ENCODE data around the gene COMMD4. TPM values are rescaled to one million over a fixed set of nuclear protein-coding genes. Genes with fewer than 3 reads are reported as not detected.
"Not testable (repeated sequence)": the region's sequence is repeated elsewhere in the genome, so short reads cannot be mapped to it uniquely, and the experiment has no call there.

COMMD4 gene
- total RNA-seq, 2 donors from 2014 or later, result 153 to 156 TPM

DNA sequence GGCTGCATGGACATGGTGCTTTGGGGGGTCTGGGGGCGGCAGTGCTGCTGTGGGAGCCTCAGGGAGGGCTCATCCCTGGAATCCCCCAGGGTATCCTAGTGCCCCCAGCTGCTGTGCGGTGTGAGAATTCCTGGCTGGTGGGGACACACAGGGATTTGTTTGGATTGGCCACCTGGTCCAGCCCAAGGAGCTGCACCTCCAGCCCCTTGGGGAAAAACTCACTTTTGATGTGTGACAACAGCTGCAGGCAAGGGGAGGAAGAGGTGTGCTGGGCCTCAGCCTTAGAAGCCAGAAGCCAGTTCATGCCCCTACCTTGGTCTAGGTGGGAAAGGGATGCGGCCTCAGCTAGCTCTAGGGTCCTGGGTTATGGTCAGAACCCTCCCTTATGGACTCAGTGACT lies 8.4 kb upstream of the COMMD4 start:
- Histone ChIP-seq H3K27me3 (ENCODE audit: control insufficient read depth, insufficient read depth, low read length, poor library complexity, severe bottlenecking) (no peaks in the 10 kb centered on the region), H3K9ac (ENCODE audit: extremely low read depth, low read length, poor library complexity, severe bottlenecking) (no peak overlapping the region), H3K4me3 (ENCODE audit: low read length) (no peak overlapping the region), H3K9me3 (ENCODE audit: control insufficient read depth, low read length) (no peaks in the 10 kb centered on the region), H3K27ac (ENCODE audit: low read depth, low read length) (no peak overlapping the region), H3K4me1 (ENCODE audit: control insufficient read depth, insufficient read depth, low read length) (no peaks in the 10 kb centered on the region), H3K36me3 (ENCODE audit: control insufficient read depth, insufficient read depth, low read length) (no peaks in the 10 kb centered on the region)
- TF ChIP-seq, protein P1, sequence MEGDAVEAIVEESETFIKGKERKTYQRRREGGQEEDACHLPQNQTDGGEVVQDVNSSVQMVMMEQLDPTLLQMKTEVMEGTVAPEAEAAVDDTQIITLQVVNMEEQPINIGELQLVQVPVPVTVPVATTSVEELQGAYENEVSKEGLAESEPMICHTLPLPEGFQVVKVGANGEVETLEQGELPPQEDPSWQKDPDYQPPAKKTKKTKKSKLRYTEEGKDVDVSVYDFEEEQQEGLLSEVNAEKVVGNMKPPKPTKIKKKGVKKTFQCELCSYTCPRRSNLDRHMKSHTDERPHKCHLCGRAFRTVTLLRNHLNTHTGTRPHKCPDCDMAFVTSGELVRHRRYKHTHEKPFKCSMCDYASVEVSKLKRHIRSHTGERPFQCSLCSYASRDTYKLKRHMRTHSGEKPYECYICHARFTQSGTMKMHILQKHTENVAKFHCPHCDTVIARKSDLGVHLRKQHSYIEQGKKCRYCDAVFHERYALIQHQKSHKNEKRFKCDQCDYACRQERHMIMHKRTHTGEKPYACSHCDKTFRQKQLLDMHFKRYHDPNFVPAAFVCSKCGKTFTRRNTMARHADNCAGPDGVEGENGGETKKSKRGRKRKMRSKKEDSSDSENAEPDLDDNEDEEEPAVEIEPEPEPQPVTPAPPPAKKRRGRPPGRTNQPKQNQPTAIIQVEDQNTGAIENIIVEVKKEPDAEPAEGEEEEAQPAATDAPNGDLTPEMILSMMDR (conservative IDR thresholded peaks at IDR 0.05), result no peak
- no peak overlapping the region for H3K27ac Mint-ChIP-seq
- 82 to 93% methylated on average over 2 to 3 of the region's 3 CpGs for WGBS, 2 experiments (ENCODE audit: insufficient coverage in 1 of 2, insufficient read length in 1 of 2)
- no peaks in the 10 kb centered on the region for H3K4me1 Mint-ChIP-seq
- no peaks in the 10 kb centered on the region for H3K36me3 Mint-ChIP-seq (ENCODE audit: low read depth)
- no peak for DNase-seq
- H3K27me3 Mint-ChIP-seq (ENCODE audit: insufficient read depth), result peaks cover 6% of the 10 kb centered on the region
- no peak overlapping the region for H3K4me3 Mint-ChIP-seq
- H3K9me3 Mint-ChIP-seq, result no peaks in the 10 kb centered on the region

GRCh38 chr15:75328493-75329314 lies 7.2 kb upstream of the COMMD4 start:
- H3K4me3 ChIP-seq (ENCODE audit: low read length), result no peak overlapping the region
- H3K27ac ChIP-seq (ENCODE audit: low read depth, low read length), result no peak overlapping the region
- Mint-ChIP-seq H3K27me3 (ENCODE audit: insufficient read depth) (peaks cover 3% of the 10 kb centered on the region), H3K4me1 (no peaks in the 10 kb centered on the region), H3K27ac (no peak overlapping the region), H3K4me3 (no peak overlapping the region), H3K9me3 (no peaks in the 10 kb centered on the region), H3K36me3 (ENCODE audit: low read depth) (no peaks in the 10 kb centered on the region)
- 87 to 92% methylated on average over 5 to 10 of the region's 10 CpGs for WGBS, 2 experiments (ENCODE audit: insufficient coverage in 1 of 2, insufficient read length in 1 of 2)
- no peaks in the 10 kb centered on the region for H3K4me1 ChIP-seq (ENCODE audit: control insufficient read depth, insufficient read depth, low read length)
- no peaks in the 10 kb centered on the region for H3K27me3 ChIP-seq (ENCODE audit: control insufficient read depth, insufficient read depth, low read length, poor library complexity, severe bottlenecking)
- no peaks in the 10 kb centered on the region for H3K9me3 ChIP-seq (ENCODE audit: control insufficient read depth, low read length)
- no peak overlapping the region for H3K9ac ChIP-seq (ENCODE audit: extremely low read depth, low read length, poor library complexity, severe bottlenecking)
- TF ChIP-seq, protein P1 (conservative IDR thresholded peaks at IDR 0.05), result peak; percentile 41
- no peaks in the 10 kb centered on the region for H3K36me3 ChIP-seq (ENCODE audit: control insufficient read depth, insufficient read depth, low read length)
- DNase-seq, result no peak

- H3K4me1 Mint-ChIP-seq, result no peaks in the 10 kb centered on the region
- Histone ChIP-seq H3K4me1 (ENCODE audit: control insufficient read depth, insufficient read depth, low read length) (no peaks in the 10 kb centered on the region), H3K36me3 (ENCODE audit: control insufficient read depth, insufficient read depth, low read length) (no peaks in the 10 kb centered on the region), H3K27ac (ENCODE audit: low read depth, low read length) (no peak overlapping the region), H3K27me3 (ENCODE audit: control insufficient read depth, insufficient read depth, low read length, poor library complexity, severe bottlenecking) (no peaks in the 10 kb centered on the region), H3K4me3 (ENCODE audit: low read length) (no peak overlapping the region), H3K9ac (ENCODE audit: extremely low read depth, low read length, poor library complexity, severe bottlenecking) (no peak overlapping the region), H3K9me3 (ENCODE audit: control insufficient read depth, low read length) (no peaks in the 10 kb centered on the region)
- no peak overlapping the region for H3K4me3 Mint-ChIP-seq
- H3K27me3 Mint-ChIP-seq (ENCODE audit: insufficient read depth), result no peaks in the 10 kb centered on the region
- DNase-seq, result no peak
- 86 to 87% methylated on average over 2 of the region's 2 CpGs for WGBS, 2 experiments (ENCODE audit: insufficient coverage in 1 of 2, insufficient read length in 1 of 2)
- H3K9me3 Mint-ChIP-seq, result no peaks in the 10 kb centered on the region
- no peaks in the 10 kb centered on the region for H3K36me3 Mint-ChIP-seq (ENCODE audit: low read depth)
- TF ChIP-seq, protein P1 (conservative IDR thresholded peaks at IDR 0.05), result peak; percentile 23
- no peak overlapping the region for H3K27ac Mint-ChIP-seq
Measured at GRCh38 chr15:75329571-75329970, 6.3 kb upstream of the COMMD4 start.

DNA sequence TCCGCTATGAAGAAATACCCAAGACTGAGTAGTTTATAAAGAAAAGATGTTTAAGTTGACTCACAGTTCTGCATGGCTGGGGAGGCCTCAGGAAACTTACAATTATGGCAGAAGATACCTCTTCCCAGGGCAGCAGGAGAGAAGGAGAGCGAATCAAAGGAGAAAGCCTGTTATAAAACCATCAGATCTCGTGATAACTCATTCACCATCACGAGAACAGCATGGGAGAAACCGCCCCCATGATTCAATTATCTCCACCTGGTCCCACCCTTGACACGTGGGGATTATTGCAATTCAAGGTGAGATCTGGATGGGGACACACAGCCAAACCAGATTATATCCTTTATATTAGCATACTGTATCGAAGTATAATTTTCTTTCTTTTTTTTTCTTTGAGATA lies 3.8 kb upstream of the COMMD4 start:
- WGBS, 2 experiments (ENCODE audit: insufficient coverage in 1 of 2, insufficient read length in 1 of 2), result 84 to 88% methylated on average over 5 to 7 of the region's 7 CpGs
- not testable (repeated sequence) for H3K27me3 Mint-ChIP-seq (ENCODE audit: insufficient read depth); H3K27me3 ChIP-seq (ENCODE audit: control insufficient read depth, insufficient read depth, low read length, poor library complexity, severe bottlenecking); H3K4me3 Mint-ChIP-seq; H3K4me3 ChIP-seq (ENCODE audit: low read length); DNase-seq; H3K36me3 Mint-ChIP-seq (ENCODE audit: low read depth); H3K9me3 Mint-ChIP-seq; H3K9ac ChIP-seq (ENCODE audit: extremely low read depth, low read length, poor library complexity, severe bottlenecking); H3K4me1 ChIP-seq (ENCODE audit: control insufficient read depth, insufficient read depth, low read length); H3K36me3 ChIP-seq (ENCODE audit: control insufficient read depth, insufficient read depth, low read length); H3K27ac ChIP-seq (ENCODE audit: low read depth, low read length); H3K9me3 ChIP-seq (ENCODE audit: control insufficient read depth, low read length); H3K27ac Mint-ChIP-seq
- peaks cover 14% of the 10 kb centered on the region for H3K4me1 Mint-ChIP-seq

DNA sequence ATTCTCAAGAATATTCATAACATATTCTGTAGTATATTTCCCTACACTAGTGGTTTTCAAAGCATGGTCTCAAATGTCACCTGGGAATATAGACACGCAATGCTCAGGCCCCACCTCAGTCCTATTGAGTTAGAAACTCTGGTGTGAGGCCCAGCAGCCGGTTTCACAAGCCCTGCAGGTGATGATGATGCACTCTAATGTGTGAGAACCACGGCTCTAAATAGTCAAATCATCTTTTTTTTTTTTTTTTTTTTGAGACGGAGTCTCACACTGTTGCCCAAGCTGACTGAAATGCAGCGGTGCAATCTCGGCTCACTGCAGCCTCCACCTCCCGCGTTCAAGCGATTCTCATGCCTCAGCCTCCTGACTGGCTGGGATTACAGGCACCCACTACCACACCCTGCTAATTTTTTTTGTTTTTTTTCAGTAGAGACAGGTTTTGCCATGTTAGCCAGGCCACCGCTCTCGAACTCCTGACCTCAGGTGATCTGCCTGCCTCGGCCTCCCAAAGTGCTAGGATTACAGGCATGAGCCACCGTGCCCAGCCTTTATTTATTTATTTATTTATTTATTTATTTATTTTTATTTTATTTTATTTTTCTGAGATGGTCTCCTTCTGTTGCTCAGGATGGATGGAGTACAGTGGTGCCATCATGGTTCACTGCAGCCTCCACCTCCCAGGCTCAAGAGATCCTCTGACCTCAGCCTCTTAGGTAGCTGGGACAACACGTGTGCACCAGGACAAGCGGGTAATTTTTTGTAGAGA lies 2.0 kb upstream of the COMMD4 start:
- not testable (repeated sequence) for H3K9me3 ChIP-seq (ENCODE audit: control insufficient read depth, low read length); H3K27me3 ChIP-seq (ENCODE audit: control insufficient read depth, insufficient read depth, low read length, poor library complexity, severe bottlenecking); H3K36me3 ChIP-seq (ENCODE audit: control insufficient read depth, insufficient read depth, low read length); H3K27me3 Mint-ChIP-seq (ENCODE audit: insufficient read depth); H3K4me3 Mint-ChIP-seq; H3K27ac Mint-ChIP-seq; H3K27ac ChIP-seq (ENCODE audit: low read depth, low read length); H3K9me3 Mint-ChIP-seq; H3K9ac ChIP-seq (ENCODE audit: extremely low read depth, low read length, poor library complexity, severe bottlenecking); H3K4me1 ChIP-seq (ENCODE audit: control insufficient read depth, insufficient read depth, low read length); H3K4me3 ChIP-seq (ENCODE audit: low read length); DNase-seq; H3K36me3 Mint-ChIP-seq (ENCODE audit: low read depth)
- 87 to 95% methylated on average over 9 to 14 of the region's 15 CpGs for WGBS, 2 experiments (ENCODE audit: insufficient coverage in 1 of 2, insufficient read length in 1 of 2)
- H3K4me1 Mint-ChIP-seq, result peaks cover 14% of the 10 kb centered on the region
